ENCODE results near the gene IL16.

DNA sequence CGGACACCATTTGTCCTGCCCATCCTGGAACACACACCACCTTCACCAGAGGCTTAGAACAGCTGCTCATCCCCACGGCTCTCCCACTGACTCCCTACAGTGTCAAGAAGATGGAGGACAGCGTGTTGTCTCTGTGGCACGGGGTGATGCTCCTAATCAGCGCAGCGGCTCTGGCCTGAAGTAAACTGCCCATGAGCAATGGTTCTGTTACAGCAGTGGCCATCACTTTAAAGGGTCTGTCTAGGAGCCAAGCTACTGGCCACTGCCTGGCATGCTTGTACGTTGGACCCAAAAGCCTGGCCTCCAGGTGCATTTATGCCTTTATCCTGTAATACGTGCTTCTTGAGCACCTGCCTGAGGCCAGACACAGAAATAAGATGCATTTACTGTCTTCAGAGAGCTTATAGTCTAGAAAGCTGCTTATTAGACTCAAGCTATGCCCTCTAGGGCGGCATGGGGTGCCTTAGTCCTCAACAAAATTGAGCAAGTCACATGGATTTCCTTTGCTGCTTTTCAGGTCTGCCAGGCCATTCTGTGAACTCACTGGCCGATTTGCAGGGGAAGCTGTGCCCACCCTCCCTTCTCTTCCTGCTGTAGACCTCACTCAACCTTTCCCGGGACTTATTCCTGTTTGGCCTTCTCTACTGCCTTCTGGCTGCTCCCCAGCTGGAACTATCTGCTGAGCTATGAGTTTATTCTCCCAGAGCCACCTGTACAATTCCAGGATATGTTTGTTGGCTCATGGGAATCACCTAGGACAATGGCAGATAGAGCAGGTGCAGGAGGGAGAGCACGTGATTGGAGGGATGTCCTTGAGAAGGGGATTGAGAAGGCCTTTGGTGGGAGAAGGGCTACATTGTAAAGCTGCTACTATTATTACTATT lies 75.3 kb downstream of the IL16 start:
- no peak for TF ChIP-seq EZH2phosphoT487 (IDR thresholded peaks at IDR 0.05; ENCODE audit: borderline replicate concordance, low read depth, low read length)
- TF ChIP-seq, protein P1, sequence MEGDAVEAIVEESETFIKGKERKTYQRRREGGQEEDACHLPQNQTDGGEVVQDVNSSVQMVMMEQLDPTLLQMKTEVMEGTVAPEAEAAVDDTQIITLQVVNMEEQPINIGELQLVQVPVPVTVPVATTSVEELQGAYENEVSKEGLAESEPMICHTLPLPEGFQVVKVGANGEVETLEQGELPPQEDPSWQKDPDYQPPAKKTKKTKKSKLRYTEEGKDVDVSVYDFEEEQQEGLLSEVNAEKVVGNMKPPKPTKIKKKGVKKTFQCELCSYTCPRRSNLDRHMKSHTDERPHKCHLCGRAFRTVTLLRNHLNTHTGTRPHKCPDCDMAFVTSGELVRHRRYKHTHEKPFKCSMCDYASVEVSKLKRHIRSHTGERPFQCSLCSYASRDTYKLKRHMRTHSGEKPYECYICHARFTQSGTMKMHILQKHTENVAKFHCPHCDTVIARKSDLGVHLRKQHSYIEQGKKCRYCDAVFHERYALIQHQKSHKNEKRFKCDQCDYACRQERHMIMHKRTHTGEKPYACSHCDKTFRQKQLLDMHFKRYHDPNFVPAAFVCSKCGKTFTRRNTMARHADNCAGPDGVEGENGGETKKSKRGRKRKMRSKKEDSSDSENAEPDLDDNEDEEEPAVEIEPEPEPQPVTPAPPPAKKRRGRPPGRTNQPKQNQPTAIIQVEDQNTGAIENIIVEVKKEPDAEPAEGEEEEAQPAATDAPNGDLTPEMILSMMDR (conservative IDR thresholded peaks at IDR 0.05; ENCODE audit: low read length): no peak

Measured in OCI-LY7 (cell line).